Heart left ventricle (tissue), 16 donors: ENCODE results near the gene HLA-DPB1. TPM values are rescaled to one million over a fixed set of nuclear protein-coding genes. Genes with fewer than 3 reads are reported as not detected.
"Not testable (repeated sequence)": the region's sequence is repeated elsewhere in the genome, so short reads cannot be mapped to it uniquely, and the experiment has no call there.

Experiments
- ATAC-seq, 4 donors: fragments of 200-7000 bp; cut with Tn5 transposase; one replicate each; pipeline ENCODE4 v1.9.1; 2020 to 2022; ENCODE audit warnings: moderate library complexity in 4 of 4, mild to moderate bottlenecking in 3 of 4, moderate number of reproducible peaks in 1 of 4
- DNase-seq, 5 donors: peaks; one replicate each; pipeline ENCODE4 v3.0.0-alpha.2; 2020
- H3K27ac ChIP-seq, 12 donors: fragments of 200-600 bp; sonication (generic) in 4 of 12; one replicate each; pipeline versions ENCODE4 v1.5.0 to v1.8.0; 2016 to 2022; ENCODE audit warnings: mild to moderate bottlenecking in 2 of 12
- H3K27me3 ChIP-seq, 9 donors: fragments of 200-600 bp; sonication (generic) in 2 of 9; one replicate each; pipeline versions ENCODE4 v1.5.1 to v1.8.0; 2016 to 2022; ENCODE audit warnings: mild to moderate bottlenecking in 3 of 9
- H3K36me3 ChIP-seq, 9 donors: fragments of 200-600 bp; sonication (generic) in 2 of 9; one replicate each; pipeline versions ENCODE4 v1.5.0 to v1.8.0; 2018 to 2022; ENCODE audit warnings: mild to moderate bottlenecking in 2 of 9
- H3K4me1 ChIP-seq, 12 donors: fragments of 200-600 bp; sonication (generic) in 4 of 12; one replicate each; pipeline versions ENCODE4 v1.5.0 to v1.8.0; 2016 to 2022; ENCODE audit warnings: mild to moderate bottlenecking in 3 of 12
- H3K4me3 ChIP-seq, 12 donors: fragments of 200-600 bp; sonication (generic) in 4 of 12; one replicate each; pipeline versions ENCODE4 v1.5.0 to v1.8.0; 2017 to 2022; ENCODE audit warnings: mild to moderate bottlenecking in 9 of 12, moderate library complexity in 4 of 12
- H3K9me3 ChIP-seq, 12 donors: fragments of 200-600 bp; sonication (generic) in 4 of 12; one replicate each; pipeline versions ENCODE4 v1.5.0 to v1.8.0; 2016 to 2022; ENCODE audit warnings: mild to moderate bottlenecking in 1 of 12
- CTCF ChIP-seq, 12 donors: fragments of 200-600 bp; sonication (generic) in 4 of 12; IDR thresholded peaks; one replicate each; pipeline versions ENCODE4 v1.5.0 to v1.8.0; 2018 to 2022; ENCODE audit warnings: antibody characterized with exemption in 12 of 12, mild to moderate bottlenecking in 5 of 12
- POLR2A ChIP-seq, 2 donors: fragments of 450-650 bp; IDR thresholded peaks; one replicate each; pipeline ENCODE4 v1.6.1; 2017; ENCODE audit warnings: antibody characterized with exemption in 2 of 2, mild to moderate bottlenecking in 2 of 2, moderate library complexity in 2 of 2
- WGBS, 4 donors: extraction: QIAGEN DNeasy Blood & Tissue Kit in 2 of 4; methylation state at CpG; one replicate each; pipeline versions ENCODE4 v1.1.5 to v1.1.7; 2013 to 2018; 5-methylcytosine and 5-hydroxymethylcytosine counted together
- intact Hi-C, 10 donors: fragments of 100-400 bp; cut with DNase I; formaldehyde crosslinking; loops; one replicate each; pipeline versions ENCODE4 v1.11.1 to v1.14.2; 2022
- polyA plus RNA-seq, 2 donors: library from polyadenylated mRNA; stranded (reverse); fragments of 200-250 nt; gene quantifications; one replicate each; pipeline ENCODE4 v1.2.3, GENCODE V29; 2013
- total RNA-seq, 9 donors: library from RNA; depleted of rRNA in 2 of 9; stranded (reverse); fragments of >200 nt in 2 of 9; fragmentation: NEBNext Ultra II Directional in 3 of 9; extraction: Animal tissue kit (Norgen Biotek cat#: 25700) in 3 of 9; gene quantifications; one replicate each; pipeline versions ENCODE4 v1.1.0 to v1.2.4, GENCODE V29; 2016 to 2023
- donor health status: ischemic (EF 13 %, LVEDD 7.1; RV severe dilation, severe dysfunction).
- donor health status: healthy with polysubstance abuse.
- donor health status: DM: no; HTN: yes; CAD: no.
- donor health status: DM: no; HTN: no; CAD: no.
- donor health status: ischemic (EF 25% LVEDD 6.9; RV normal size, moderate dysfunction).
- donor health status: ischemic (EF 25% LVEDD 5.7; RV mildly dilated, moderate dysfunction).
- donor health status: healthy.
- donor health status: DM: yes; HTN: yes; CAD: no.
- donor health status: ischemic (EF 35%, LVEDD 5.7; RV mildly dilated, moderate dysfunction).
- donor health status: nonischemic (EF 11% LVEDD 7.7; RV severe dilation, severe dysfunction).
- donor health status: DM: yes; HTN: yes; CAD: no.
- donor health status: PGD.
- donor health status: ischemic (EF 29% LVEDD 5.4; RV normal size, mild dysfunction).
- donor health status: nonischemic (EF 23%, LVEDD 6.1; RV moderate dilation, normal function).

The HLA-DPB1 gene
- total and polyA plus RNA-seq, 11 donors = 16.6 to 346 (median 30.6) TPM

GRCh38 chr6:33092385-33092784 is 16.6 kb downstream of the HLA-DPB1 start:
- no peak overlapping the region for H3K4me3 ChIP-seq
- no peak overlapping the region for H3K27ac ChIP-seq
- ATAC-seq (no peak), DNase-seq (no peak)
- 83 to 92% (median 89%) methylated on average over 3 of the region's 3 CpGs for WGBS, 4 donors
- no peak for TF ChIP-seq CTCF (IDR thresholded peaks at IDR 0.05)
- no peak for TF ChIP-seq POLR2A (IDR thresholded peaks at IDR 0.05)
- H3K36me3 ChIP-seq = peaks cover 0 to 9% (median 3%) of the 10 kb centered on the region in 9 donors
- intact Hi-C loops = loop anchor here in 1 of 10 donors (1.0 kb wide), 1 partner anchor 75 kb away; no protein-coding TSS in a partner anchor
- H3K9me3 ChIP-seq = peaks cover 0 to 2% (median 0%) of the 10 kb centered on the region in 12 donors
- H3K4me1 ChIP-seq = peaks cover 0 to 6% (median 0%) of the 10 kb centered on the region in 12 donors
- peaks cover 0 to 11% (median 0%) of the 10 kb centered on the region in 9 donors for H3K27me3 ChIP-seq

GRCh38 chr6:33093855-33094254 is 18.1 kb downstream of the HLA-DPB1 start:
- peaks cover 0 to 11% (median 0%) of the 10 kb centered on the region in 9 donors for H3K27me3 ChIP-seq
- H3K27ac ChIP-seq = no peak overlapping the region
- H3K4me1 ChIP-seq = peaks cover 0 to 6% (median 0%) of the 10 kb centered on the region in 12 donors
- intact Hi-C loops = no loop called here
- 49 to 90% (median 77%) methylated on average over 3 of the region's 3 CpGs for WGBS, 4 donors
- DNase-seq = no peak
- TF ChIP-seq CTCF (IDR thresholded peaks at IDR 0.05) (no peak), POLR2A (IDR thresholded peaks at IDR 0.05) (no peak)
- H3K9me3 ChIP-seq = peaks cover 0 to 16% (median 0%) of the 10 kb centered on the region in 12 donors
- ATAC-seq = no peak
- H3K36me3 ChIP-seq = no peaks in the 10 kb centered on the region
- no peak overlapping the region for H3K4me3 ChIP-seq

DNA sequence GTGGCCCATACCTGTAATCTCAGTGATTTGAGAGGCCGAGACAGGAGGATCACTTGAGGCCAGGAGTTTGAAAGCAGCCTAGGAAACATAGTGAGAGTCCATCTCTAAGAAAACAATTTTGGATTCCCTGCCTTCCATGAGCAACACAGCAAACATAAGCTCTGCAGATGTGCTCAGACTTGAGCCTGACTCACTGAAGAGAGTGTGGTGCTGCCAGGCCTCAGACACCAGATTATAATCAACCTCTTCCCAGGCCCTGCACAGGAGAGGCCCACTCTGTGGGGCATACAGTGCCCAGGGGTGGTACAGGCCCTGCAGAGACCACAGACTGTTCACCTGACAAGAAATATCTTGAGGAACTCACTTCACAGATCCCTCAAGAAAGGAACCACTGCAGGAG is 19.9 kb downstream of the HLA-DPB1 start:
- DNase-seq (no peak), ATAC-seq (no peak)
- Histone ChIP-seq H3K4me3 (no peak overlapping the region), H3K4me1 (peaks cover 0 to 2% (median 0%) of the 10 kb centered on the region in 12 donors), H3K9me3 (peaks cover 0 to 25% (median 2%) of the 10 kb centered on the region in 12 donors), H3K27ac (no peak overlapping the region), H3K27me3 (peaks cover 0 to 11% (median 0%) of the 10 kb centered on the region in 9 donors), H3K36me3 (no peaks in the 10 kb centered on the region)
- TF ChIP-seq POLR2A (IDR thresholded peaks at IDR 0.05) = no peak
- TF ChIP-seq CTCF (IDR thresholded peaks at IDR 0.05) = no peak
- WGBS, 4 donors = 88 to 94% (median 92%) methylated on average over 1 of the region's 1 CpG
- intact Hi-C loops = no loop called here

GRCh38 chr6:33101121-33101737 is 25.4 kb downstream of the HLA-DPB1 start:
- DNase-seq, H3K27me3 ChIP-seq, H3K4me3 ChIP-seq, ATAC-seq, H3K27ac ChIP-seq, H3K4me1 ChIP-seq, H3K36me3 ChIP-seq: not testable (repeated sequence)
- H3K9me3 ChIP-seq = peaks cover 0 to 34% (median 7%) of the 10 kb centered on the region in 12 donors
- intact Hi-C loops = loop anchor here in 1 of 10 donors (5.0 kb wide), 1 partner anchor 179 kb away; no protein-coding TSS in a partner anchor
- WGBS, 4 donors = 53 to 75% (median 66%) methylated on average over 5 of the region's 5 CpGs
